ENCODE data around the gene PRDM12.

Gene PRDM12

GRCh38 chr9:130658893-130659698 is 5.3 kb upstream of the PRDM12 start:
- no peaks in the 10 kb centered on the region for H3K9me3 ChIP-seq (ENCODE audit: control insufficient read depth, low read length)
- whole genome bisulfite sequencing, 2 experiments = 10 to 11% methylated on average over 52 of the region's 52 CpGs
- H3K27me3 ChIP-seq (ENCODE audit: control insufficient read depth, insufficient read depth, low read length, poor library complexity, severe bottlenecking) = peaks cover 97% of the 10 kb centered on the region
- no peaks in the 10 kb centered on the region for H3K36me3 ChIP-seq (ENCODE audit: control insufficient read depth, insufficient read depth, low read length)
- no peak overlapping the region for H3K4me3 ChIP-seq (ENCODE audit: insufficient read depth, low read depth, low read length)
- H3K4me1 ChIP-seq (ENCODE audit: control insufficient read depth, insufficient read depth, low read length) = peaks cover 27% of the 10 kb centered on the region
- H3K27ac ChIP-seq (ENCODE audit: insufficient read depth, low read depth, low read length, poor library complexity, severe bottlenecking) = no peak overlapping the region

GRCh38 chr9:130659699-130660248 is 4.6 kb upstream of the PRDM12 start:
- Histone ChIP-seq H3K27ac (ENCODE audit: insufficient read depth, low read depth, low read length, poor library complexity, severe bottlenecking) (no peak overlapping the region), H3K27me3 (ENCODE audit: control insufficient read depth, insufficient read depth, low read length, poor library complexity, severe bottlenecking) (peaks cover 100% of the 10 kb centered on the region), H3K4me1 (ENCODE audit: control insufficient read depth, insufficient read depth, low read length) (peaks cover 33% of the 10 kb centered on the region), H3K36me3 (ENCODE audit: control insufficient read depth, insufficient read depth, low read length) (no peaks in the 10 kb centered on the region), H3K9me3 (ENCODE audit: control insufficient read depth, low read length) (no peaks in the 10 kb centered on the region), H3K4me3 (ENCODE audit: insufficient read depth, low read depth, low read length) (peak overlapping the region; percentile 11)
- WGBS, 2 experiments = 1 to 2% methylated on average over 58 of the region's 58 CpGs

GRCh38 chr9:130660326-130660682 is 4.1 kb upstream of the PRDM12 start:
- peak overlapping the region; percentile 26 for H3K27ac ChIP-seq (ENCODE audit: insufficient read depth, low read depth, low read length, poor library complexity, severe bottlenecking)
- no peaks in the 10 kb centered on the region for H3K9me3 ChIP-seq (ENCODE audit: control insufficient read depth, low read length)
- H3K4me3 ChIP-seq (ENCODE audit: insufficient read depth, low read depth, low read length) = peak overlapping the region; percentile 35
- 1% methylated on average over 33 of the region's 33 CpGs for WGBS, 2 experiments
- no peaks in the 10 kb centered on the region for H3K36me3 ChIP-seq (ENCODE audit: control insufficient read depth, insufficient read depth, low read length)
- peaks cover 100% of the 10 kb centered on the region for H3K27me3 ChIP-seq (ENCODE audit: control insufficient read depth, insufficient read depth, low read length, poor library complexity, severe bottlenecking)
- peaks cover 33% of the 10 kb centered on the region for H3K4me1 ChIP-seq (ENCODE audit: control insufficient read depth, insufficient read depth, low read length)

- Histone ChIP-seq H3K27me3 (ENCODE audit: control insufficient read depth, insufficient read depth, low read length, poor library complexity, severe bottlenecking) (peaks cover 100% of the 10 kb centered on the region), H3K9me3 (ENCODE audit: control insufficient read depth, low read length) (no peaks in the 10 kb centered on the region), H3K27ac (ENCODE audit: insufficient read depth, low read depth, low read length, poor library complexity, severe bottlenecking) (peak overlapping the region; percentile 26), H3K4me1 (ENCODE audit: control insufficient read depth, insufficient read depth, low read length) (peaks cover 39% of the 10 kb centered on the region), H3K4me3 (ENCODE audit: insufficient read depth, low read depth, low read length) (peak overlapping the region; percentile 35), H3K36me3 (ENCODE audit: control insufficient read depth, insufficient read depth, low read length) (no peaks in the 10 kb centered on the region)
- WGBS, 2 experiments = 0 to 1% methylated on average over 82 of the region's 82 CpGs
These were observed 3.5 kb upstream of the PRDM12 start for GRCh38 chr9:130660683-130661450.

- no peak overlapping the region for H3K27ac ChIP-seq (ENCODE audit: insufficient read depth, low read depth, low read length, poor library complexity, severe bottlenecking)
- H3K9me3 ChIP-seq (ENCODE audit: control insufficient read depth, low read length) = no peaks in the 10 kb centered on the region
- WGBS, 2 experiments = 2% methylated on average over 47 of the region's 47 CpGs
- peaks cover 100% of the 10 kb centered on the region for H3K27me3 ChIP-seq (ENCODE audit: control insufficient read depth, insufficient read depth, low read length, poor library complexity, severe bottlenecking)
- peaks cover 46% of the 10 kb centered on the region for H3K4me1 ChIP-seq (ENCODE audit: control insufficient read depth, insufficient read depth, low read length)
- peak overlapping the region; percentile 35 for H3K4me3 ChIP-seq (ENCODE audit: insufficient read depth, low read depth, low read length)
- H3K36me3 ChIP-seq (ENCODE audit: control insufficient read depth, insufficient read depth, low read length) = no peaks in the 10 kb centered on the region
These were observed 2.8 kb upstream of the PRDM12 start for GRCh38 chr9:130661451-130662098.

GRCh38 chr9:130662099-130662969 is 2.1 kb upstream of the PRDM12 start:
- Histone ChIP-seq H3K27me3 (ENCODE audit: control insufficient read depth, insufficient read depth, low read length, poor library complexity, severe bottlenecking) (peaks cover 100% of the 10 kb centered on the region), H3K27ac (ENCODE audit: insufficient read depth, low read depth, low read length, poor library complexity, severe bottlenecking) (no peak overlapping the region), H3K36me3 (ENCODE audit: control insufficient read depth, insufficient read depth, low read length) (no peaks in the 10 kb centered on the region), H3K4me1 (ENCODE audit: control insufficient read depth, insufficient read depth, low read length) (peaks cover 52% of the 10 kb centered on the region), H3K4me3 (ENCODE audit: insufficient read depth, low read depth, low read length) (no peak overlapping the region), H3K9me3 (ENCODE audit: control insufficient read depth, low read length) (no peaks in the 10 kb centered on the region)
- 6% methylated on average over 49 of the region's 49 CpGs for WGBS, 2 experiments

GRCh38 chr9:130662970-130663257 is 1.5 kb upstream of the PRDM12 start:
- Histone ChIP-seq H3K36me3 (ENCODE audit: control insufficient read depth, insufficient read depth, low read length) (no peaks in the 10 kb centered on the region), H3K27me3 (ENCODE audit: control insufficient read depth, insufficient read depth, low read length, poor library complexity, severe bottlenecking) (peaks cover 100% of the 10 kb centered on the region), H3K27ac (ENCODE audit: insufficient read depth, low read depth, low read length, poor library complexity, severe bottlenecking) (no peak overlapping the region), H3K4me3 (ENCODE audit: insufficient read depth, low read depth, low read length) (peak overlapping the region; percentile 12), H3K4me1 (ENCODE audit: control insufficient read depth, insufficient read depth, low read length) (peaks cover 52% of the 10 kb centered on the region), H3K9me3 (ENCODE audit: control insufficient read depth, low read length) (no peaks in the 10 kb centered on the region)
- WGBS, 2 experiments = 3 to 4% methylated on average over 15 of the region's 15 CpGs

GRCh38 chr9:130663258-130663976 is 977 bp upstream of the PRDM12 start:
- Histone ChIP-seq H3K9me3 (ENCODE audit: control insufficient read depth, low read length) (no peaks in the 10 kb centered on the region), H3K27me3 (ENCODE audit: control insufficient read depth, insufficient read depth, low read length, poor library complexity, severe bottlenecking) (peaks cover 100% of the 10 kb centered on the region), H3K36me3 (ENCODE audit: control insufficient read depth, insufficient read depth, low read length) (no peaks in the 10 kb centered on the region), H3K4me1 (ENCODE audit: control insufficient read depth, insufficient read depth, low read length) (peaks cover 52% of the 10 kb centered on the region), H3K4me3 (ENCODE audit: insufficient read depth, low read depth, low read length) (peak overlapping the region; percentile 12), H3K27ac (ENCODE audit: insufficient read depth, low read depth, low read length, poor library complexity, severe bottlenecking) (no peak overlapping the region)
- WGBS, 2 experiments = 2% methylated on average over 63 to 65 of the region's 65 CpGs

GRCh38 chr9:130663977-130664250 is 480 bp upstream of the PRDM12 start:
- Histone ChIP-seq H3K27me3 (ENCODE audit: control insufficient read depth, insufficient read depth, low read length, poor library complexity, severe bottlenecking) (peaks cover 100% of the 10 kb centered on the region), H3K4me1 (ENCODE audit: control insufficient read depth, insufficient read depth, low read length) (peaks cover 52% of the 10 kb centered on the region), H3K27ac (ENCODE audit: insufficient read depth, low read depth, low read length, poor library complexity, severe bottlenecking) (no peak overlapping the region), H3K9me3 (ENCODE audit: control insufficient read depth, low read length) (no peaks in the 10 kb centered on the region), H3K36me3 (ENCODE audit: control insufficient read depth, insufficient read depth, low read length) (no peaks in the 10 kb centered on the region), H3K4me3 (ENCODE audit: insufficient read depth, low read depth, low read length) (no peak overlapping the region)
- WGBS, 2 experiments = 1% methylated on average over 17 to 19 of the region's 19 CpGs
